PC-3 (cell line): Measurements from ENCODE around the gene SCART1.

ENCODE experiments used
- CTCF ChIP-seq: fragments of 300-600 bp; sonication (generic); conservative IDR thresholded peaks from 2 replicates; pipeline ENCODE4 v1.5.1; 2017; ENCODE audit warnings: antibody characterized with exemption, low read depth, mild to moderate bottlenecking, low read length
- EZH2 ChIP-seq: fragments of 300-600 bp; sonication (generic); IDR thresholded peaks from one replicate; pipeline ENCODE4 v1.6.1; 2017; ENCODE audit warnings: antibody characterized with exemption, mild to moderate bottlenecking, low read length; ENCODE audit not compliant: unreplicated experiment

GRCh38 chr10:133412381-133412711 lies 41.4 kb upstream of the SCART1 start:
- TF ChIP-seq CTCF (no peak), EZH2 (no peak)
